Colonic mucosa (tissue), 4 donors: ENCODE results near the gene PCCA. TPM values are rescaled to one million over a fixed set of nuclear protein-coding genes. Genes with fewer than 3 reads are reported as not detected.

Source experiments
- DNase-seq: peaks from one replicate; pipeline ENCODE4 v3.0.0-alpha.2; 2020
- H3K27ac ChIP-seq: fragments of 200-600 bp; one replicate; pipeline ENCODE4 v1.8.0; 2021
- H3K27me3 ChIP-seq: fragments of 200-600 bp; one replicate; pipeline ENCODE4 v1.8.0; 2021
- H3K36me3 ChIP-seq: fragments of 200-600 bp; one replicate; pipeline ENCODE4 v1.8.0; 2021
- H3K4me1 ChIP-seq: fragments of 200-600 bp; one replicate; pipeline ENCODE4 v1.8.0; 2021; ENCODE audit warnings: mild to moderate bottlenecking
- H3K4me3 ChIP-seq: fragments of 200-600 bp; one replicate; pipeline ENCODE4 v1.8.0; 2021
- H3K9ac ChIP-seq, 2 donors: one replicate each; pipeline ENCODE4 v1.7.0; 2013; ENCODE audit warnings: control low read depth in 2 of 2, low read depth in 2 of 2, low read length in 2 of 2
- H3K9me3 ChIP-seq: fragments of 200-600 bp; one replicate; pipeline ENCODE4 v1.8.0; 2021
- CTCF ChIP-seq: fragments of 200-600 bp; IDR thresholded peaks from one replicate; pipeline ENCODE4 v1.8.0; 2022; ENCODE audit warnings: antibody characterized with exemption, mild to moderate bottlenecking
- intact Hi-C: fragments of 100-400 bp; cut with DNase I; formaldehyde crosslinking; loops from one replicate; pipeline ENCODE4 v1.14.1; 2022
- total RNA-seq, 2 donors: library from RNA; stranded (reverse); fragmentation: NEBNext Ultra II Directional in 1 of 2; extraction: Animal tissue kit (Norgen Biotek cat#: 25700) in 1 of 2; gene quantifications; one replicate each; pipeline ENCODE4 v1.2.1, GENCODE V29; 2021
- donor health status: healthy.
- donor health status: DM: no; HTN: no; CAD: no.
- donor health status: DM: no; HTN: no; CAD: no.

Gene PCCA
- total RNA-seq, 2 donors from 2014 or later: 65.5 to 109 TPM

- no peak overlapping the region for H3K27ac ChIP-seq
- no peaks in the 10 kb centered on the region for H3K9me3 ChIP-seq
- no peak for TF ChIP-seq CTCF
- DNase-seq: no peak
- no peak overlapping the region for H3K4me3 ChIP-seq
- H3K36me3 ChIP-seq: no peaks in the 10 kb centered on the region
- H3K27me3 ChIP-seq: no peaks in the 10 kb centered on the region
- H3K9ac ChIP-seq: no peak overlapping the region
- intact Hi-C loops: no loop called here
- H3K4me1 ChIP-seq: no peaks in the 10 kb centered on the region
These were observed 67.9 kb downstream of the PCCA start for GRCh38 chr13:100156788-100157187.

GRCh38 chr13:100158569-100158968, 69.7 kb downstream of the PCCA start:
- Histone ChIP-seq H3K9me3 (no peaks in the 10 kb centered on the region), H3K9ac (no peak overlapping the region), H3K36me3 (no peaks in the 10 kb centered on the region), H3K27ac (no peak overlapping the region), H3K4me3 (no peak overlapping the region), H3K27me3 (no peaks in the 10 kb centered on the region), H3K4me1 (no peaks in the 10 kb centered on the region)
- no peak for TF ChIP-seq CTCF
- intact Hi-C loops: no loop called here
- no peak for DNase-seq

GRCh38 chr13:100159584-100159983, 70.7 kb downstream of the PCCA start:
- no peaks in the 10 kb centered on the region for H3K9me3 ChIP-seq
- DNase-seq: no peak
- no peak overlapping the region for H3K4me3 ChIP-seq
- no peak for TF ChIP-seq CTCF
- no peak overlapping the region for H3K9ac ChIP-seq
- no peak overlapping the region for H3K27ac ChIP-seq
- H3K36me3 ChIP-seq: no peaks in the 10 kb centered on the region
- no peaks in the 10 kb centered on the region for H3K27me3 ChIP-seq
- intact Hi-C loops: no loop called here
- no peaks in the 10 kb centered on the region for H3K4me1 ChIP-seq

- H3K27me3 ChIP-seq: no peaks in the 10 kb centered on the region
These were observed 71.6 kb downstream of the PCCA start for GRCh38 chr13:100160450-100160849.

GRCh38 chr13:100163375-100163774, 74.5 kb downstream of the PCCA start:
- H3K9me3 ChIP-seq: no peaks in the 10 kb centered on the region
- intact Hi-C loops: no loop called here
- H3K27me3 ChIP-seq: no peaks in the 10 kb centered on the region

More at GRCh38 chr13:100160450-100160849, 71.6 kb downstream of the PCCA start:
- no peaks in the 10 kb centered on the region for H3K36me3 ChIP-seq
- H3K27ac ChIP-seq: no peak overlapping the region
- no peaks in the 10 kb centered on the region for H3K4me1 ChIP-seq
- no peak overlapping the region for H3K4me3 ChIP-seq
- no peak for DNase-seq
- no peak overlapping the region for H3K9ac ChIP-seq
- H3K9me3 ChIP-seq: no peaks in the 10 kb centered on the region
- intact Hi-C loops: no loop called here
- TF ChIP-seq CTCF: no peak

More at GRCh38 chr13:100163375-100163774, 74.5 kb downstream of the PCCA start:
- Histone ChIP-seq H3K27ac (no peak overlapping the region), H3K9ac (no peak overlapping the region), H3K4me3 (no peak overlapping the region), H3K4me1 (no peaks in the 10 kb centered on the region), H3K36me3 (no peaks in the 10 kb centered on the region)
- DNase-seq: no peak
- TF ChIP-seq CTCF: no peak
